OCI-LY1 (cell line): ENCODE data around the gene HS3ST5.

ENCODE experiments used
- H2AFZ ChIP-seq: fragments of 200-600 bp; sonication (generic), shearing (Covaris generic); 2 replicates; pipeline ENCODE4 v1.6.0; 2014; ENCODE audit warnings: antibody characterized with exemption, mild to moderate bottlenecking, low read length
- H3F3A ChIP-seq: fragments of 200-600 bp; sonication (generic), shearing (Covaris generic); 2 replicates; pipeline ENCODE4 v1.6.0; 2014; ENCODE audit warnings: mild to moderate bottlenecking, antibody characterized with exemption, low read length, moderate library complexity; ENCODE audit not compliant: insufficient read depth
- H3K27ac ChIP-seq: fragments of 200-600 bp; sonication (generic); 2 replicates; pipeline ENCODE4 v1.5.1; 2014; ENCODE audit warnings: low read length, mixed run types, mild to moderate bottlenecking, low read depth; ENCODE audit not compliant: poor library complexity, severe bottlenecking
- H3K27me3 ChIP-seq: fragments of 200-600 bp; sonication (generic); 2 replicates; pipeline ENCODE4 v1.6.0; 2014; ENCODE audit warnings: antibody characterized with exemption, mild to moderate bottlenecking, low read length, moderate library complexity; ENCODE audit not compliant: insufficient read depth
- H3K36me3 ChIP-seq: fragments of 200-600 bp; sonication (generic); 2 replicates; pipeline ENCODE4 v1.6.1; 2014; ENCODE audit warnings: mild to moderate bottlenecking, antibody characterized with exemption, low read length, moderate library complexity, mixed read lengths; ENCODE audit not compliant: insufficient read depth
- H3K4me1 ChIP-seq: fragments of 200-600 bp; sonication (generic); 2 replicates; pipeline ENCODE4 v1.5.1; 2014; ENCODE audit warnings: mild to moderate bottlenecking, low read length, moderate library complexity; ENCODE audit not compliant: insufficient read depth, severe bottlenecking
- H3K4me2 ChIP-seq: fragments of 200-600 bp; sonication (generic), shearing (Covaris generic); 2 replicates; pipeline ENCODE4 v1.6.1; 2014; ENCODE audit warnings: low read length
- H3K4me3 ChIP-seq: fragments of 200-600 bp; sonication (generic); 2 replicates; pipeline ENCODE4 v1.5.1; 2014; ENCODE audit warnings: low read length, low read depth, mild to moderate bottlenecking, mixed read lengths; ENCODE audit not compliant: poor library complexity, severe bottlenecking
- H3K79me2 ChIP-seq: fragments of 200-600 bp; shearing (Covaris generic); 2 replicates; pipeline ENCODE4 v1.6.1; 2016; ENCODE audit warnings: mixed run types, low read length, mixed read lengths; ENCODE audit not compliant: insufficient read depth
- H3K9ac ChIP-seq: fragments of 200-600 bp; sonication (generic), shearing (Covaris generic); 2 replicates; pipeline ENCODE4 v1.6.1; 2014; ENCODE audit warnings: mild to moderate bottlenecking, low read length, mixed read lengths
- H3K9me2 ChIP-seq: fragments of 200-600 bp; sonication (generic), shearing (Covaris generic); 2 replicates; pipeline ENCODE4 v1.6.1; 2014; ENCODE audit warnings: low read depth, mild to moderate bottlenecking, low read length, mixed read lengths
- H3K9me3 ChIP-seq: fragments of 200-600 bp; shearing (Covaris generic); 2 replicates; pipeline ENCODE4 v1.6.1; 2014; ENCODE audit warnings: low read length, mixed read lengths
- H4K20me1 ChIP-seq: fragments of 200-600 bp; sonication (generic), shearing (Covaris generic); 2 replicates; pipeline ENCODE4 v1.6.0; 2016; ENCODE audit warnings: mild to moderate bottlenecking, low read length; ENCODE audit not compliant: insufficient read depth
- EZH2 ChIP-seq: fragments of 200-600 bp; sonication (generic), shearing (Covaris generic); IDR thresholded peaks from 2 replicates; pipeline ENCODE4 v1.8.0; 2017; ENCODE audit warnings: borderline replicate concordance, mixed run types, mild to moderate bottlenecking, antibody characterized with exemption, low read length, moderate library complexity, mixed read lengths
- TF ChIP-seq, protein P1 (sequence below): fragments of 200-600 bp; sonication (generic), shearing (Covaris generic); IDR thresholded peaks from 2 replicates; pipeline ENCODE4 v1.5.1; 2017; ENCODE audit warnings: mild to moderate bottlenecking, antibody characterized with exemption, low read length, moderate library complexity, mixed read lengths

The HS3ST5 gene

DNA sequence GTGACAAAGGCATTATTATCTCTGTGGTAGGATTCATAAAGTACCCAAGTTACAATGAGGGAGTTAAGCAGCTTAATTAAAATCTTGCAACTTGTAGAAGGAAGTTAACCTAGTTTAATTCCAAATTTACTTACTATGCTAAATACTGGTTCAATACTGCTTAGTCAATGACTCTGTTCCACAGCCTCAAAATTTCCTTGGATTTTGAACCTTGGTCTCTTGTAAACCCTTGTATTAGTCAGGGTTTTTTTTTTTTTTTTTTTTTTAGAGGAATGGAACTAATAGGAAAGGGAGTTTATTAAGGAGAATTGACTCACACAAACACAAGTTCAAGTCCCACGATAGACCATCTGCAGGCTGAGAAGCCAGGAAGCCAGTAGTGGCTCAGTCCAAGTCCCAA is 163.4 kb downstream of the HS3ST5 start:
- Histone ChIP-seq H3K36me3 (no peaks in the 10 kb centered on the region), H2AFZ (no peak overlapping the region), H3K27me3 (no peaks in the 10 kb centered on the region), H3K4me2 (no peak overlapping the region), H3K79me2 (no peaks in the 10 kb centered on the region), H3K9ac (no peak overlapping the region), H3K27ac (no peak overlapping the region), H3K4me3 (no peak overlapping the region), H4K20me1 (no peaks in the 10 kb centered on the region), H3F3A (no peaks in the 10 kb centered on the region), H3K9me3 (no peaks in the 10 kb centered on the region), H3K9me2 (no peaks in the 10 kb centered on the region), H3K4me1 (no peaks in the 10 kb centered on the region)
- no peak for TF ChIP-seq EZH2
- TF ChIP-seq, protein P1, sequence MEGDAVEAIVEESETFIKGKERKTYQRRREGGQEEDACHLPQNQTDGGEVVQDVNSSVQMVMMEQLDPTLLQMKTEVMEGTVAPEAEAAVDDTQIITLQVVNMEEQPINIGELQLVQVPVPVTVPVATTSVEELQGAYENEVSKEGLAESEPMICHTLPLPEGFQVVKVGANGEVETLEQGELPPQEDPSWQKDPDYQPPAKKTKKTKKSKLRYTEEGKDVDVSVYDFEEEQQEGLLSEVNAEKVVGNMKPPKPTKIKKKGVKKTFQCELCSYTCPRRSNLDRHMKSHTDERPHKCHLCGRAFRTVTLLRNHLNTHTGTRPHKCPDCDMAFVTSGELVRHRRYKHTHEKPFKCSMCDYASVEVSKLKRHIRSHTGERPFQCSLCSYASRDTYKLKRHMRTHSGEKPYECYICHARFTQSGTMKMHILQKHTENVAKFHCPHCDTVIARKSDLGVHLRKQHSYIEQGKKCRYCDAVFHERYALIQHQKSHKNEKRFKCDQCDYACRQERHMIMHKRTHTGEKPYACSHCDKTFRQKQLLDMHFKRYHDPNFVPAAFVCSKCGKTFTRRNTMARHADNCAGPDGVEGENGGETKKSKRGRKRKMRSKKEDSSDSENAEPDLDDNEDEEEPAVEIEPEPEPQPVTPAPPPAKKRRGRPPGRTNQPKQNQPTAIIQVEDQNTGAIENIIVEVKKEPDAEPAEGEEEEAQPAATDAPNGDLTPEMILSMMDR = no peak

DNA sequence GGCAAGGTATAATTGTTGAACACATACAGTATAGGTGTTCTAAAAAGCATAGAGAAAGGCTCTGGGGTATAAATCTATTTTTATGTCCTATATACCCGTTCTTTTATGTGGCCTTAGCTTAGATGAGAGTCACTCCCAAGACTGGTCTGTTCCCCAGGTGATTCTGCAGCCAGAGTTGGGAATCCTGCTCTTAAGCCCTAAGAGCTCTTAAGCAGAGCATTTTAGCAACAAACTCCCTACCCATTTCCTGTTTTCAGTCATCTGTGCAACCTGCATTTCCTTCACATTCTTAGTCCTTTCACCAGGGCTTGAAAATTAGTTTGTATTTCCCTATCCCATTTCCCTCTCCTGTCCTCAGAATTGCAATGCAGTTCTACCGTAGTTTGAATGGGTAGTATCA is 166.1 kb downstream of the HS3ST5 start:
- Histone ChIP-seq H3F3A (no peaks in the 10 kb centered on the region), H3K27me3 (no peaks in the 10 kb centered on the region), H3K4me2 (no peak overlapping the region), H3K4me3 (no peak overlapping the region), H3K79me2 (no peaks in the 10 kb centered on the region), H3K4me1 (no peaks in the 10 kb centered on the region), H3K9me2 (no peaks in the 10 kb centered on the region), H4K20me1 (no peaks in the 10 kb centered on the region), H3K9me3 (no peaks in the 10 kb centered on the region), H2AFZ (no peak overlapping the region), H3K27ac (no peak overlapping the region), H3K9ac (no peak overlapping the region), H3K36me3 (no peaks in the 10 kb centered on the region)
- no peak for TF ChIP-seq EZH2
- TF ChIP-seq, protein P1 = no peak

DNA sequence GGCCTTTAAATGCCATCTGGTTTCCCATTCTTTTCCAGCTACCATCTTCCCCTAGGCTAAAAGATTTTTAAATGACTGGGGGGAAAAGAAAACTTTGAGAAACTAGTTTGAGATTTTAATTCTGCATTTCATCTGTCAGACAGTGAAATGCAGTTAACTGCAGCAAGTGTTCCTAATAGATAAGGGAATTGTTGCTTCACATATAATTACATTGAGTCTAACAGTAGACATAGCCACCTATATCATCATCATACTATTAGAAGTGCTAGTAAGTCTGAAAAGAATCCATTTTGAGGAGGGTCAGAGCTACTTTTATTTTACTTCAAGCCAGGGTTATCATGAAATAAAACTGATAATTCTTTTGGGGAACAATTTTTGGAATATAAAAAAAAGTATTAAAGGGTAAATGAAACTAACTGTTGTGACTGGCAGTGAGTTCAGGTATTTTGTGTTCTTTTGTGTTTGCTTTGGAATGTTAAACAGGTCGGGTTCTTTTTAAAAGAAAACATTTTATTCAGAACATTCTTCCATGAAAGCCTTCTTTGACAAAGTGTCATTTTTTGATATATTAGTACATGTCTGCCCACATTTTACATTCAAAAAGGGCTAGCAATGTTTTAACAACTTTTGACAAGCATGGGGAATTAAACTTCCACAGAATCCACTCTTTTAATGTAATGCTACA is 170.1 kb downstream of the HS3ST5 start:
- Histone ChIP-seq H3K27ac (no peak overlapping the region), H4K20me1 (no peaks in the 10 kb centered on the region), H3K4me2 (no peak overlapping the region), H3K4me1 (no peaks in the 10 kb centered on the region), H3K4me3 (no peak overlapping the region), H3K9me2 (no peaks in the 10 kb centered on the region), H3K27me3 (no peaks in the 10 kb centered on the region; the same call in 1 of the 2 replicates), H3K36me3 (no peaks in the 10 kb centered on the region), H3F3A (no peaks in the 10 kb centered on the region), H3K79me2 (no peaks in the 10 kb centered on the region), H2AFZ (no peak overlapping the region), H3K9me3 (no peaks in the 10 kb centered on the region), H3K9ac (no peak overlapping the region)
- no peak for TF ChIP-seq EZH2
- TF ChIP-seq, protein P1 = no peak
